NCI-H446 treated with DMSO at 0.1 percent for 48 hours (cell line): ENCODE results near the gene TSPAN7.

Experiments
- DNase-seq: peaks from one replicate; lab custom pipeline; 2025; lab: John Stamatoyannopoulos, UW

The TSPAN7 gene

GRCh38 chrX:38694394-38694793 lies 133.1 kb downstream of the TSPAN7 start:
- DNase-seq: peak; percentile 21

DNA sequence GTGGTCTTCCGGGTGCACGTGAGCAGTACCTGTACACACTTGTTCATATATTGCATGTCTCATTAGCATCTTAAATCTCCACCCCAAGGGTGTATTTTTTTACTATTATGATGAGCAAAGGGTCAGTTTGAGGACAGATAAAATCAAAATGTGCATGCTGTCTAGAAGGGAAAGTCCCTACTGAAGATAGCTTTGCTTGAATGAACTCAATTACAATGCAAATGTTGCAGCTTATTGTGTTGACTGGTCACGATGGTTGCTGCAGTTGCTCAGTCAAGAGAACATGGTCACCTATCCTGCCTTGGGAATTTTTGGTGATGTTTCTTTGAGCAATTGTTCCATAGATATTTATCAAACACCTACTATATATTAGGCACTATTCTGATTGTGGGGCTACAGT lies 136.1 kb downstream of the TSPAN7 start:
- no peak for DNase-seq

- no peak for DNase-seq
Observed at GRCh38 chrX:38699121-38699520, 137.8 kb downstream of the TSPAN7 start.

DNA sequence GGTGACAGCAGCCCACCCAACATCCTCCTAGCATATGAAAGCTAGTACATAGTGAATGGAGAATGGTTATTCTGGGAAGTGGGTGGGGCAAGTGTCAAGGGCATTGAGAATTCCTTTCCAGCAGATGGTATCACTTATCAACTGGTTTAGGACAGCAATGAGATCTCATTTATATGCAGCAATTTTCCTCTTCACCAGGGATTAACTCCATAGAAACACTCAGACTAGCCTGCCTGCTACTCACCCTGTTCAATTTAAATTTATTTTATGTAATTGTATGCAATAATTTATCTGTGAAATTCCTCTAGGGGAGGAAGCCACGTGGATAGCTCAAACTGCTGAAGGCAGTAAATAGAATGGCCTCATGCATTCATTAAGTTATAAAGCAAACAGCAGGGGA lies 138.4 kb downstream of the TSPAN7 start:
- DNase-seq: no peak

GRCh38 chrX:38701073-38701472 lies 139.7 kb downstream of the TSPAN7 start:
- DNase-seq: no peak

DNA sequence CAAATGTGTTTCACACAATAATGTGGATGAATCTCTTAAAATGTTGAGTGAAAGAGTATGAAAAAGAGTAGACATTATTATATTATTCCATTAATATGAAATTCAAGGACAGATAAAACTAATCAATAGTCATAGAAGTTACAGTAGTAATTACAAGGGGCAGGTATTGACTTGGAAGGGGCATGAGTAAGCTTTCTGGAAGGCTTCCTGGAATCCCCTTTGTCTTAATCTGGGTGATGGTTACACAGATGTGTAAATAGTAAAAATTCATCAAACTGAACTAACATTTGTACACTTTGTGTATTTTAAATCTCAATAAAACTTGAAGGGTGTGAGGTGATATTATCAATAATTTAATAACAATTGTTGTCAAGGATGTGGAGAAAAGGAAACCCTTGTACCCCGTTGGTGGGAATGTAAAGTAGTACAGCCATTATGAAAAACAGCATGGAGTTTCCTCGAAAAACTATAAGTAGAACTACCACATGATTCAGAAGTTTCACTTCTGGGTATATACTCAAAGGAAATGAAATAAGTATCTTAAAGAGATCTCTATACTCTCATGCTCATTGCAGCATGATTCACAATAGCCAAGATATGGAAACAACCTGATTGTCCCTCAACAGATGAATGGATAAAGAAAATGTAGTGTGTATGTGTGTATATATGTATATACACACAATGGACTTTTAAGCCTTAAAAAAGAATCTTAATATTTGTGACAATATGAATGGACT lies 143.0 kb downstream of the TSPAN7 start:
- DNase-seq: no peak

- DNase-seq: no peak
Observed at GRCh38 chrX:38717871-38718270, 156.5 kb downstream of the TSPAN7 start.

DNA sequence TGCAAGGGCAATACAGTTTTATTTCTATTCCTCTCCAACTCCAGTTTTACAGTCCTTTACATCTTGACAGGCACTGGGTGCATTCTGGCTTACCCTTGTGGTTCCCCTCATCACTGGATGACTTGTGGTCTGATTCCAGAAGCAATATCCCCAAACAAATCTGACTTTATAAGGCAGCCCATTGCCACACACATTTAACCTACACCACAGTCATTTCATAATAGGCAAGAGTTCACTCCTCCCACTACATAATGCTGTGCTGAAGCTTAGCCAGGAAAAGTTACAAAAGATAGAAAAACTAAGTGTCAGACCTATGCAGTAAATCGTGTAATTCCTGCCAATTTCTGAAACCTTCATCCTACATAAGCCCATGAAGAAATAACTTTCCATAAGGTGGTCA lies 157.0 kb downstream of the TSPAN7 start:
- DNase-seq: no peak

DNA sequence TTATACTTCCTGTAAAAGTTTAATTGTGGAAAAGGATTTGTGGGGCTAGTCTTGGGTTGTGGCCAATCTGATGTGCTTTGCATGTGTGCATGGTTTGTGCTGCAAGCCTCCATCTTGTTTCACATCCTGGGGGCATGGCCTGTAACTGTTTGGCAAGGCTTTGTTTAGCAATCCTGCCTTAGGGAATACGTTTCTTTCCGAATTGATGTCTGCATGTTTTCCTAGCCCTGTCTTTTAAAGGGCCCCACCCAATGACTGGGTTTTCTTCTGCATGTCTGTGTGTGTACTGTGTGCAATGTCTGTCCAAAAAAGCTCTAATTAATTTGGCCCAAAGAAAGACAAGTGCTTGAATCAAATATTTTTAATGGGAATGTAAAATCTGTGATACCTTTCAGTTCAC lies 165.3 kb downstream of the TSPAN7 start:
- DNase-seq: no peak

- DNase-seq: no peak
Observed at GRCh38 chrX:38727668-38728067, 166.3 kb downstream of the TSPAN7 start.

DNA sequence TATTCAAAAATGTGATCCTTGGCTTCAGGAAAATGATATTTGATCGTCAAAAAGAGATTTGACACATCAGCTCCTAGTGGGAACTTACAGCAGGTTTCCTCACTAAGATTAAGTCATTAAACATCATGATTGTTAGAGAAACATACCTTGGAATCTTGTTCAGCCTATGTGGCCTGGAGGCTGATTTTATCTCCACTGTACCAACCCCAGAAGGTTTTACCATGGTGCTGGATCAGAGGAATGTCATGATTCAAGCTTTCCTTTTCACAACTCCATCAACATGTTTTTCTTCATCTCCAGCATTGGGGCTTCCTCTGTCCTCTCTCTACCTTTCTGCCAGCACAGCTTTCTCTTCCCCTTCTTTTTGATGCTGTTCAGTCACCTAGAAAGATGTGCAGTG lies 171.5 kb downstream of the TSPAN7 start:
- no peak for DNase-seq
